PC-3 (cell line): ENCODE results near the gene TTC34. TPM values are rescaled to one million over a fixed set of nuclear protein-coding genes. Genes with fewer than 3 reads are reported as not detected.
A peak's percentile ranks its signal among the peaks of the same experiment; 100 is the strongest.

Experiments
- ATAC-seq: fragments of 200-7000 bp; cut with Tn5 transposase; 2 replicates; pipeline ENCODE4 v1.9.1; 2020; ENCODE audit warnings: mild to moderate bottlenecking, moderate library complexity
- BruUV-seq: library from RNA; stranded (reverse); fragments of 400-500 nt; replicated peaks from 2 replicates; lab custom pipeline; 2021; lab: Mats Ljungman, UMichigan
- CTCF ChIA-PET: fragments of 300-600 bp; sonication (Branson Sonifier 250); formaldehyde crosslinking; loops from one replicate; lab custom pipeline; 2022; ENCODE audit warnings: antibody characterized with exemption; lab: Charles Lee
- POLR2A ChIA-PET: fragments of 300-600 bp; sonication (Branson Sonifier 250); formaldehyde crosslinking; loops from one replicate; lab custom pipeline; 2022; ENCODE audit warnings: antibody characterized with exemption; ENCODE audit not compliant: unreplicated experiment; lab: Charles Lee
- DNase-seq: peaks from one replicate; pipeline ENCODE4 v3.0.0-alpha.2; 2015
- H2AFZ ChIP-seq: fragments of 300-600 bp; sonication (generic); 2 replicates; pipeline ENCODE4 v1.6.0; 2016; ENCODE audit warnings: antibody characterized with exemption, low read length
- H3F3A ChIP-seq: fragments of 300-600 bp; sonication (generic); one replicate; pipeline ENCODE4 v1.6.0; 2017; ENCODE audit warnings: antibody characterized with exemption, low read length, control low read depth, mild to moderate bottlenecking; ENCODE audit not compliant: unreplicated experiment
- H3K27ac ChIP-seq: fragments of 300-600 bp; sonication (generic); 2 replicates; pipeline ENCODE4 v1.5.1; 2016; ENCODE audit warnings: mild to moderate bottlenecking, low read length
- H3K27me3 ChIP-seq: fragments of 300-600 bp; sonication (generic); 2 replicates; pipeline ENCODE4 v1.6.1; 2016; ENCODE audit warnings: low read length, mixed read lengths
- H3K36me3 ChIP-seq: fragments of 300-600 bp; sonication (generic); 2 replicates; pipeline ENCODE4 v1.6.1; 2016; ENCODE audit warnings: low read depth, mixed run types, low read length, mixed read lengths
- H3K4me1 ChIP-seq: fragments of 300-600 bp; sonication (generic); 2 replicates; pipeline ENCODE4 v1.5.1; 2016; ENCODE audit warnings: low read length; ENCODE audit not compliant: insufficient read depth
- H3K4me2 ChIP-seq: fragments of 300-600 bp; sonication (generic); 2 replicates; pipeline ENCODE4 v1.6.0; 2016; ENCODE audit warnings: low read length
- H3K4me3 ChIP-seq: fragments of 300-600 bp; sonication (generic); 2 replicates; pipeline ENCODE4 v1.5.1; 2016; ENCODE audit warnings: mild to moderate bottlenecking, low read length, mixed read lengths
- H3K79me2 ChIP-seq: fragments of 300-600 bp; sonication (generic); 2 replicates; pipeline ENCODE4 v1.6.1; 2017; ENCODE audit warnings: low read length, mixed read lengths
- H3K9ac ChIP-seq: fragments of 300-600 bp; sonication (generic); 2 replicates; pipeline ENCODE4 v1.6.0; 2016; ENCODE audit warnings: mild to moderate bottlenecking, low read length
- H3K9me2 ChIP-seq: fragments of 300-600 bp; sonication (generic); replicated peaks from 2 replicates; pipeline ENCODE4 v1.6.1; 2016; ENCODE audit warnings: mixed run types, low read length, mixed read lengths
- H3K9me3 ChIP-seq: fragments of 300-600 bp; sonication (generic); 2 replicates; pipeline ENCODE4 v1.6.1; 2016; ENCODE audit warnings: low read length, mixed read lengths
- H4K20me1 ChIP-seq: fragments of 300-600 bp; sonication (generic); 2 replicates; pipeline ENCODE4 v1.6.1; 2016; ENCODE audit warnings: low read length, mixed read lengths
- CTCF ChIP-seq: fragments of 300-600 bp; sonication (generic); conservative IDR thresholded peaks from 2 replicates; pipeline ENCODE4 v1.5.1; 2017; ENCODE audit warnings: antibody characterized with exemption, low read depth, mild to moderate bottlenecking, low read length
- EZH2 ChIP-seq: fragments of 300-600 bp; sonication (generic); IDR thresholded peaks from one replicate; pipeline ENCODE4 v1.6.1; 2017; ENCODE audit warnings: antibody characterized with exemption, mild to moderate bottlenecking, low read length; ENCODE audit not compliant: unreplicated experiment
- EZH2phosphoT487 ChIP-seq: fragments of 300-600 bp; sonication (generic); IDR thresholded peaks from 2 replicates; pipeline ENCODE4 v1.6.1; 2018; ENCODE audit warnings: mild to moderate bottlenecking, antibody characterized with exemption, low read length, borderline replicate concordance
- intact Hi-C: fragments of 100-400 bp; cut with micrococcal nuclease; formaldehyde crosslinking; loops from 2 replicates; pipeline ENCODE4 v1.9.0; 2023
- total RNA-seq: library from RNA; depleted of rRNA; stranded (reverse); fragments of >200 nt; gene quantifications from 2 replicates; pipeline ENCODE4 v1.2.3, GENCODE V29; 2014; rRNA removed

TTC34 gene
- total RNA-seq, 1 experiment from 2014 or later, result 0.11 TPM

- no peaks in the 10 kb centered on the region for H3K27me3 ChIP-seq
- intact Hi-C loops, result loop anchor here (5.0 kb wide), 1 partner anchor 40 kb away; no protein-coding TSS in a partner anchor
- no peaks in the 10 kb centered on the region for H3K9me3 ChIP-seq
- DNase-seq (peak; percentile 35), ATAC-seq (peak; percentile 30)
- peak overlapping the region; percentile 75 for H2AFZ ChIP-seq
- CTCF ChIA-PET, result interaction anchor here (0.7 kb wide), 1 partner anchor 392 kb away, joined by 4 read pairs; no protein-coding TSS in a partner anchor
- no peaks in the 10 kb centered on the region for H3K9me2 ChIP-seq
- no peaks in the 10 kb centered on the region for H3F3A ChIP-seq
- POLR2A ChIA-PET, result interaction anchor here (0.6 kb wide), 3 partner anchors 47 to 636 kb away, joined by 3 to 10 read pairs (median 3); no protein-coding TSS in a partner anchor
- peaks cover 16% of the 10 kb centered on the region; the same call in 1 of the 2 replicates for H3K79me2 ChIP-seq
- H3K9ac ChIP-seq, result peak overlapping the region; percentile 86
- H3K36me3 ChIP-seq, result peaks cover 2% of the 10 kb centered on the region; the same call in 1 of the 2 replicates
- H3K4me1 ChIP-seq, result peaks cover 14% of the 10 kb centered on the region
- peak overlapping the region; percentile 96 for H3K4me3 ChIP-seq
- TF ChIP-seq EZH2 (no peak), CTCF (no peak), EZH2phosphoT487 (no peak)
- peak overlapping the region; percentile 96 for H3K4me2 ChIP-seq
- H3K27ac ChIP-seq, result no peak overlapping the region
- BruUV-seq, result no TSS peak
- no peaks in the 10 kb centered on the region for H4K20me1 ChIP-seq
These were observed 214.2 kb downstream of the TTC34 start for GRCh38 chr1:2587071-2587859.

GRCh38 chr1:2586154-2587070, 215.1 kb downstream of the TTC34 start, which contains the start of gene PRXL2B:
PRXL2B (plus strand) TSS chr1:2586777; CDS start chr1:2586886, 109 bp downstream.
- ATAC-seq, result peak; percentile 84
- BruUV-seq, result no TSS peak
- no peaks in the 10 kb centered on the region for H4K20me1 ChIP-seq
- CTCF ChIA-PET, result interaction anchor here (0.6 to 0.7 kb wide), 4 partner anchors 61 to 569 kb away, joined by 3 read pairs; partner anchors contain the start of gene FAAP20
- H3K4me2 ChIP-seq, result peak within 1 kb of the TSS; percentile 96
- no peaks in the 10 kb centered on the region for H3F3A ChIP-seq
- no peaks in the 10 kb centered on the region for H3K9me3 ChIP-seq
- H3K27ac ChIP-seq, result peak within 1 kb of the TSS; percentile 26
- POLR2A ChIA-PET, result interaction anchor here (0.6 to 1.0 kb wide), 5 partner anchors 19 to 878 kb away, joined by 3 to 28 read pairs (median 6); partner anchors contain the start of gene TNFRSF14
- no peaks in the 10 kb centered on the region for H3K27me3 ChIP-seq
- H3K4me1 ChIP-seq, result peaks cover 14% of the 10 kb centered on the region
- H3K79me2 ChIP-seq, result peaks cover 16% of the 10 kb centered on the region; the same call in 1 of the 2 replicates
- TF ChIP-seq CTCF (no peak), EZH2phosphoT487 (no peak), EZH2 (no peak)
- H2AFZ ChIP-seq, result peak within 1 kb of the TSS; percentile 77
- intact Hi-C loops, result loop anchor here (1.0 to 5.0 kb wide), 3 partner anchors 39 to 172 kb away; no protein-coding TSS in a partner anchor
- DNase-seq, result peak; percentile 99
- peaks cover 2% of the 10 kb centered on the region; the same call in 1 of the 2 replicates for H3K36me3 ChIP-seq
- H3K4me3 ChIP-seq, result peak within 1 kb of the TSS; percentile 96
- H3K9ac ChIP-seq, result peak within 1 kb of the TSS; percentile 86
- no peaks in the 10 kb centered on the region for H3K9me2 ChIP-seq

Other genes with a start within 250 kb of the TTC34 start
- gene TNFRSF14, start 245.3 kb downstream of the TTC34 start, total RNA-seq, result 21.1 and 25.5 TPM in 2 replicates
- gene PRXL2B, start 214.9 kb downstream of the TTC34 start, total RNA-seq, result 75.0 and 85.0 TPM in 2 replicates
- gene MMEL1, start 168.7 kb downstream of the TTC34 start, total RNA-seq, result 1.8 TPM in 1 of 2 replicates, not detected in the other
- gene ACTRT2, start 219.8 kb upstream of the TTC34 start, total RNA-seq, result not detected in 2 replicates